MCF 10A (cell line): Measurements from ENCODE around the gene ZNRD2. TPM values are rescaled to one million over a fixed set of nuclear protein-coding genes. Genes with fewer than 3 reads are reported as not detected.
"Not testable (repeated sequence)": the region's sequence is repeated elsewhere in the genome, so short reads cannot be mapped to it uniquely, and the experiment has no call there.

Experiments
- BruUV-seq: library from RNA; stranded (reverse); fragments of 400-500 nt; replicated peaks from 2 replicates; lab custom pipeline; 2021; lab: Mats Ljungman, UMichigan
- CTCF ChIA-PET: fragments of 300-600 bp; sonication (Branson Sonifier 250); formaldehyde crosslinking; extraction: SDS; loops from one replicate; lab custom pipeline; 2021; ENCODE audit warnings: antibody characterized with exemption, inconsistent platforms; lab: Yijun Ruan, JAX
- POLR2A ChIA-PET: fragments of 300-600, 350-650 bp; sonication (Branson Sonifier 250); formaldehyde crosslinking; extraction: SDS; loops from one replicate; lab custom pipeline; 2020; ENCODE audit warnings: antibody characterized with exemption, inconsistent platforms; lab: Yijun Ruan, JAX
- DNase-seq: peaks from one replicate; pipeline ENCODE4 v3.0.0-alpha.2; 2018; ENCODE audit not compliant: unreplicated experiment
- H3K27ac Mint-ChIP-seq: one replicate; pipeline ENCODE4 v1.8.0; 2022; ENCODE audit warnings: mild to moderate bottlenecking, low read depth, mixed read lengths; ENCODE audit not compliant: unreplicated experiment
- H3K27me3 Mint-ChIP-seq: one replicate; pipeline ENCODE4 v1.8.0; 2022; ENCODE audit warnings: mixed read lengths; ENCODE audit not compliant: insufficient read depth, unreplicated experiment
- H3K36me3 Mint-ChIP-seq: one replicate; pipeline ENCODE4 v1.8.0; 2022; ENCODE audit warnings: mild to moderate bottlenecking, moderate library complexity, mixed read lengths; ENCODE audit not compliant: insufficient read depth, unreplicated experiment
- H3K4me1 Mint-ChIP-seq: one replicate; pipeline ENCODE4 v1.8.0; 2022; ENCODE audit warnings: mixed read lengths; ENCODE audit not compliant: insufficient read depth, unreplicated experiment
- H3K4me3 Mint-ChIP-seq: one replicate; pipeline ENCODE4 v1.8.0; 2022; ENCODE audit warnings: mild to moderate bottlenecking, moderate library complexity, mixed read lengths; ENCODE audit not compliant: unreplicated experiment
- H3K9me3 Mint-ChIP-seq: one replicate; pipeline ENCODE4 v1.8.0; 2022; ENCODE audit warnings: mixed read lengths; ENCODE audit not compliant: unreplicated experiment
- intact Hi-C: fragments of 100-400 bp; cut with micrococcal nuclease; formaldehyde crosslinking; loops from 2 replicates; pipeline ENCODE4 v1.14.1; 2022
- total RNA-seq: library from RNA; stranded (reverse); gene quantifications from 2 replicates; pipeline ENCODE4 v1.2.3, GENCODE V29; 2022
- TF ChIP-seq, protein P1 (sequence below): fragments of 200-600 bp; IDR thresholded peaks from one replicate; pipeline ENCODE4 v1.8.0; 2022; ENCODE audit warnings: antibody characterized with exemption, mild to moderate bottlenecking; ENCODE audit not compliant: unreplicated experiment

ZNRD2 gene
- total RNA-seq, 1 experiment from 2014 or later: 65.4 TPM

- H3K9me3 Mint-ChIP-seq: no peaks in the 10 kb centered on the region
- TF ChIP-seq, protein P1, sequence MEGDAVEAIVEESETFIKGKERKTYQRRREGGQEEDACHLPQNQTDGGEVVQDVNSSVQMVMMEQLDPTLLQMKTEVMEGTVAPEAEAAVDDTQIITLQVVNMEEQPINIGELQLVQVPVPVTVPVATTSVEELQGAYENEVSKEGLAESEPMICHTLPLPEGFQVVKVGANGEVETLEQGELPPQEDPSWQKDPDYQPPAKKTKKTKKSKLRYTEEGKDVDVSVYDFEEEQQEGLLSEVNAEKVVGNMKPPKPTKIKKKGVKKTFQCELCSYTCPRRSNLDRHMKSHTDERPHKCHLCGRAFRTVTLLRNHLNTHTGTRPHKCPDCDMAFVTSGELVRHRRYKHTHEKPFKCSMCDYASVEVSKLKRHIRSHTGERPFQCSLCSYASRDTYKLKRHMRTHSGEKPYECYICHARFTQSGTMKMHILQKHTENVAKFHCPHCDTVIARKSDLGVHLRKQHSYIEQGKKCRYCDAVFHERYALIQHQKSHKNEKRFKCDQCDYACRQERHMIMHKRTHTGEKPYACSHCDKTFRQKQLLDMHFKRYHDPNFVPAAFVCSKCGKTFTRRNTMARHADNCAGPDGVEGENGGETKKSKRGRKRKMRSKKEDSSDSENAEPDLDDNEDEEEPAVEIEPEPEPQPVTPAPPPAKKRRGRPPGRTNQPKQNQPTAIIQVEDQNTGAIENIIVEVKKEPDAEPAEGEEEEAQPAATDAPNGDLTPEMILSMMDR: no peak
- BruUV-seq: no TSS peak
- no peaks in the 10 kb centered on the region for H3K27me3 Mint-ChIP-seq
- CTCF ChIA-PET: interaction anchor here (0.6 to 5.5 kb wide), 5 partner anchors 9 to 577 kb away, joined by 4 to 35 read pairs (median 10); partner anchors contain the start of gene FAM89B
- intact Hi-C loops: no loop called here
- no peak overlapping the region for H3K4me3 Mint-ChIP-seq
- peak overlapping the region; percentile 59 for H3K27ac Mint-ChIP-seq
- DNase-seq: peak; percentile 48
- no peaks in the 10 kb centered on the region for H3K36me3 Mint-ChIP-seq
- POLR2A ChIA-PET: interaction anchor here (0.7 to 3.2 kb wide), 7 partner anchors 9 to 828 kb away, joined by 3 to 24 read pairs (median 10); partner anchors contain the start of genes EHBP1L1, FAM89B and ZNRD2
- peaks cover 38% of the 10 kb centered on the region for H3K4me1 Mint-ChIP-seq
Measured at GRCh38 chr11:65560555-65561418, 9.5 kb upstream of the ZNRD2 start.

DNA sequence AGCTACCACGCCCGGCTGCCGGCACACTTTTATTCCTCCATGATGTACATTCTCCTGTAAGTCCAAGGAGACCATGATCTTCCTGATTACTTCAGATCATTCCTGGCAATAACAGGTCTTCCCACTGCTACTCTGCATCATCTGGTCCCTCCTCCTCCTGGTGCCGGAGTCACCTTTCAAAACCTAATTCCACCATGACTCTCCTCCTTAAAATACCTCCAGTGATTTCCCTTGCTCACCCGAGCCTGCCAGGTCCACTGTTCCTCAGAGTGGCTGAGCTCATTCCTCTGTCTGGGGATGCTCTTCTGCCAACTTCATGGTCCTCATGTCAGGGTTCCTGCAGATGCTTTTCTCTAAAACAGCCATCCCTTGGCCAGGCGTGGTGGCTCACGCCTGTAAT is 8.3 kb upstream of the ZNRD2 start:
- Mint-ChIP-seq H3K4me1 (peaks cover 28% of the 10 kb centered on the region), H3K27ac (no peak overlapping the region), H3K27me3 (no peaks in the 10 kb centered on the region), H3K36me3 (peaks cover 7% of the 10 kb centered on the region), H3K9me3 (no peaks in the 10 kb centered on the region), H3K4me3 (no peak overlapping the region)
- TF ChIP-seq, protein P1: no peak
- ChIA-PET POLR2A (interaction anchor here (0.6 to 3.1 kb wide), 2 partner anchors 10 to 185 kb away, joined by 3 to 11 read pairs; partner anchors contain the start of gene FAM89B), CTCF (interaction anchor here (0.8 to 5.5 kb wide), 6 partner anchors 10 to 218 kb away, joined by 3 to 35 read pairs (median 4); partner anchors contain the start of gene FAM89B)
- no TSS peak for BruUV-seq
- no peak for DNase-seq
- intact Hi-C loops: no loop called here

DNA sequence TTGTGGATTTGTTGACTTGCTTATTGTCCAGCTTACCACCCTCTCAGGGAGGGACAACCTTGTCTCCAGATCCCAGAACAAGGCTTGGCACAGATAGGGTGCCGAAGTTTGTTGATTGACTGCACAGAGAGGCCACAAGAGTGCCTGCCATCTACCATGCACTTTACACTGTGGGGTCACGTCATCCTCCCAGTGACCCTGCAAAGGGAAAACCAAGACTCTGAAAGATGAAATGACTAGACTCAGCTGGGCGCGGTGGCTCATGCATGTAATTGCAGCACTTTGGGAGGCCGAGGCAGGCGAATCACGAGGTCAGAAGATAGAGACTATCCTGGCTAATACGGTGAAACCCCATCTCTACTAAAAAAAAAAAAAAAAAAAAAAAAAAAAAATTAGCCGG is 7.5 kb upstream of the ZNRD2 start:
- Mint-ChIP-seq H3K27ac (no peak overlapping the region), H3K4me1 (peaks cover 24% of the 10 kb centered on the region), H3K36me3 (peaks cover 7% of the 10 kb centered on the region), H3K9me3 (no peaks in the 10 kb centered on the region), H3K4me3 (no peak overlapping the region), H3K27me3 (no peaks in the 10 kb centered on the region)
- POLR2A ChIA-PET: no interaction called here
- no TSS peak for BruUV-seq
- TF ChIP-seq, protein P1: no peak
- intact Hi-C loops: no loop called here
- CTCF ChIA-PET: interaction anchor here (1.0 to 5.5 kb wide), 4 partner anchors 10 to 217 kb away, joined by 3 to 35 read pairs (median 10); partner anchors contain the start of gene FAM89B
- no peak for DNase-seq

- TF ChIP-seq, protein P1: no peak
- Mint-ChIP-seq H3K36me3 (peaks cover 14% of the 10 kb centered on the region), H3K4me3 (no peak overlapping the region), H3K27me3 (no peaks in the 10 kb centered on the region), H3K4me1 (peaks cover 30% of the 10 kb centered on the region), H3K27ac (no peak overlapping the region), H3K9me3 (no peaks in the 10 kb centered on the region)
- no TSS peak for BruUV-seq
- ChIA-PET CTCF (interaction anchor here (5.5 kb wide), 1 partner anchor 9 kb away, joined by 35 read pairs; the partner anchor contains the start of gene FAM89B), POLR2A (no interaction called here)
- intact Hi-C loops: no loop called here
- no peak for DNase-seq
Measured at GRCh38 chr11:65563601-65564000, 6.7 kb upstream of the ZNRD2 start.

- CTCF ChIA-PET: interaction anchor here (0.7 to 0.9 kb wide), 4 partner anchors 8 to 437 kb away, joined by 3 to 7 read pairs (median 4); partner anchors contain the start of genes BANF1 and FAM89B
- BruUV-seq, H3K27me3 Mint-ChIP-seq, H3K4me3 Mint-ChIP-seq, intact Hi-C loops, H3K27ac Mint-ChIP-seq, H3K9me3 Mint-ChIP-seq, DNase-seq: not testable (repeated sequence)
- peaks cover 28% of the 10 kb centered on the region for H3K4me1 Mint-ChIP-seq
- peaks cover 21% of the 10 kb centered on the region for H3K36me3 Mint-ChIP-seq
- POLR2A ChIA-PET: interaction anchor here (0.6 to 1.0 kb wide), 3 partner anchors 19 to 44 kb away, joined by 3 to 4 read pairs (median 3); no protein-coding TSS in a partner anchor
Measured at GRCh38 chr11:65564879-65565559, 5.3 kb upstream of the ZNRD2 start.
